Kidney epithelial cell (primary cell): ENCODE results near the gene KIF26A. TPM values are rescaled to one million over a fixed set of nuclear protein-coding genes. Genes with fewer than 3 reads are reported as not detected.

ENCODE experiments used
- DNase-seq: peaks from one replicate; pipeline ENCODE4 v3.0.0-alpha.2; 2010; ENCODE audit warnings: low read depth
- H3K27me3 ChIP-seq: 2 replicates; pipeline ENCODE4 v1.6.0; 2011; ENCODE audit warnings: low read length; ENCODE audit not compliant: control insufficient read depth, insufficient read depth
- H3K36me3 ChIP-seq: 2 replicates; pipeline ENCODE4 v1.5.1; 2011; ENCODE audit warnings: low read length; ENCODE audit not compliant: control insufficient read depth, insufficient read depth
- H3K4me3 ChIP-seq: 2 replicates; pipeline ENCODE4 v1.5.1; 2011; ENCODE audit warnings: low read depth, mild to moderate bottlenecking, control low read depth, low read length
- total RNA-seq: library from RNA; depleted of rRNA; stranded (reverse); fragments of >200 nt; gene quantifications from 2 replicates; pipeline ENCODE4 v1.2.3, GENCODE V29; 2015
- TF ChIP-seq, protein P1 (sequence below): IDR thresholded peaks from 2 replicates; pipeline ENCODE4 v1.5.1; 2011; ENCODE audit warnings: mild to moderate bottlenecking, moderate library complexity, low read length, control low read depth, inconsistent platforms; ENCODE audit not compliant: insufficient read depth, poor library complexity, severe bottlenecking

KIF26A gene
- total RNA-seq, 1 donor from 2014 or later, result 0.21 TPM

DNA sequence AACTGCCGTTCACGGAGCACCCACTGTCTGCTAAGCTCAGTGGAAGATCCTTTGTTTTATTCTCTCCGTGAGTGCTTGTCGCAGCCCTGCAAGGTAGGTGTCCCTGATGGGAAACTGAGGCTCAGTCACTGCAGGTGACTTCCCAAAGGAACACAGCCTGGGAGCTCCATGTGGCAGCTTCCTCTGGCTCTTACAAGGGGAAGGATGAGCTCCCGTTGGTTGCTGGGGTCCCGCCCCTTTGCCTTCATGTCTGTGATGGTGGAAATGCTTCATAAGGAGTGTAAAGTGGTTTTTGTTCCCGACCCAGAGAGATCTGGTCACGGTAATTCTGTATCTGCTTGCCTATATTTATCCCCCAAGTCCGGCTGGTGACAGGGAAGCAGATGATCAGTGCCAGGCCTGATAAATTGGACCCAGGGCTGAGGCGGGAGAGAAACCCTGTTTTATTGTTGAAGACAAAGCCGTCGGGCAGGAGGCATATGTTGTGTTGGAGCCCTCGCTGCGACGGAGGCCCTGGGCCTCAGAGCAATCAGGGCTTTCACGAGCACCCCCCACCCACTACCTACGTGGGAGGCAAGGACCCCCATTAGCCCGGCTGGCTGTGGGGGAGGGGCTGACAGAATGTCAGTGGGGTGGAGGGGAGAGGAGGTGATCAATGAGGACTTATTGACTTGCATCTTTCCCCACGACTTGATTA is 91.9 kb downstream of the KIF26A start:
- no peak for DNase-seq
- no peak overlapping the region for H3K4me3 ChIP-seq
- H3K36me3 ChIP-seq, result no peaks in the 10 kb centered on the region
- peaks cover 6% of the 10 kb centered on the region for H3K27me3 ChIP-seq
- TF ChIP-seq, protein P1, sequence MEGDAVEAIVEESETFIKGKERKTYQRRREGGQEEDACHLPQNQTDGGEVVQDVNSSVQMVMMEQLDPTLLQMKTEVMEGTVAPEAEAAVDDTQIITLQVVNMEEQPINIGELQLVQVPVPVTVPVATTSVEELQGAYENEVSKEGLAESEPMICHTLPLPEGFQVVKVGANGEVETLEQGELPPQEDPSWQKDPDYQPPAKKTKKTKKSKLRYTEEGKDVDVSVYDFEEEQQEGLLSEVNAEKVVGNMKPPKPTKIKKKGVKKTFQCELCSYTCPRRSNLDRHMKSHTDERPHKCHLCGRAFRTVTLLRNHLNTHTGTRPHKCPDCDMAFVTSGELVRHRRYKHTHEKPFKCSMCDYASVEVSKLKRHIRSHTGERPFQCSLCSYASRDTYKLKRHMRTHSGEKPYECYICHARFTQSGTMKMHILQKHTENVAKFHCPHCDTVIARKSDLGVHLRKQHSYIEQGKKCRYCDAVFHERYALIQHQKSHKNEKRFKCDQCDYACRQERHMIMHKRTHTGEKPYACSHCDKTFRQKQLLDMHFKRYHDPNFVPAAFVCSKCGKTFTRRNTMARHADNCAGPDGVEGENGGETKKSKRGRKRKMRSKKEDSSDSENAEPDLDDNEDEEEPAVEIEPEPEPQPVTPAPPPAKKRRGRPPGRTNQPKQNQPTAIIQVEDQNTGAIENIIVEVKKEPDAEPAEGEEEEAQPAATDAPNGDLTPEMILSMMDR, result no peak

Other genes with a start within 250 kb of the KIF26A start
- 6.5 and 7.3 TPM in 2 replicates for gene TDRD9, start 210.1 kb upstream of the KIF26A start, total RNA-seq
- gene RD3L, start 196.1 kb upstream of the KIF26A start, total RNA-seq, result not detected in 2 replicates
- gene ASPG, start 52.9 kb upstream of the KIF26A start, total RNA-seq, result 0.21 TPM in 1 of 2 replicates, not detected in the other